CD14-positive monocyte (primary cell): ENCODE results near the gene CEBPZOS. TPM values are rescaled to one million over a fixed set of nuclear protein-coding genes. Genes with fewer than 3 reads are reported as not detected.
A peak's percentile ranks its signal among the peaks of the same experiment; 100 is the strongest.

Experiments used
- DNase-seq, 3 donors: peaks; one replicate each; pipeline ENCODE4 v3.0.0-alpha.2; 2011 to 2022
- H2AFZ ChIP-seq: 2 replicates; pipeline ENCODE4 v1.6.0; 2012; ENCODE audit warnings: mild to moderate bottlenecking, low read depth, low read length, inconsistent platforms; ENCODE audit not compliant: insufficient read depth, poor library complexity, severe bottlenecking
- H3K27ac ChIP-seq, 2 donors: 1 replicate in 1 of 2; 2 replicates in 1 of 2; pipeline ENCODE4 v1.5.1; 2012 to 2013; ENCODE audit warnings: low read length in 2 of 2, control low read depth in 1 of 2, inconsistent platforms in 1 of 2, low read depth in 1 of 2, mild to moderate bottlenecking in 1 of 2
- H3K27me3 ChIP-seq, 2 donors: one replicate each; pipeline versions ENCODE4 v1.6.0 to v1.6.1; 2011 to 2013; ENCODE audit warnings: low read length in 2 of 2; ENCODE audit not compliant: control insufficient read depth in 2 of 2, insufficient read depth in 2 of 2
- H3K36me3 ChIP-seq, 2 donors: replicated peaks in 1 of 2; 1 replicate in 1 of 2; 2 replicates in 1 of 2; pipeline versions ENCODE4 v1.5.1 to v1.6.1; 2012 to 2013; ENCODE audit warnings: low read length in 2 of 2, control low read depth in 1 of 2, inconsistent platforms in 1 of 2, mild to moderate bottlenecking in 1 of 2; ENCODE audit not compliant: insufficient read depth in 2 of 2, control insufficient read depth in 1 of 2
- H3K4me1 ChIP-seq, 2 donors: 1 replicate in 1 of 2; 2 replicates in 1 of 2; pipeline versions ENCODE4 v1.5.1 to v1.6.1; 2012 to 2013; ENCODE audit warnings: low read length in 2 of 2, control low read depth in 1 of 2, inconsistent platforms in 1 of 2, mild to moderate bottlenecking in 1 of 2, moderate library complexity in 1 of 2; ENCODE audit not compliant: insufficient read depth in 2 of 2, control insufficient read depth in 1 of 2
- H3K4me2 ChIP-seq: replicated peaks from 2 replicates; pipeline ENCODE3; 2012; ENCODE audit warnings: low read length, moderate library complexity, mild to moderate bottlenecking; ENCODE audit not compliant: poor library complexity, severe bottlenecking; ENCODE audit errors: extremely low read depth
- H3K4me3 ChIP-seq, 3 experiments: fragments of 200-600 bp in 1 of 3; sonication (generic) in 1 of 3; replicated peaks in 1 of 3; 1 replicate in 2 of 3; 2 replicates in 1 of 3; pipeline ENCODE4 v1.5.1; 2011 to 2013; ENCODE audit warnings: low read length in 3 of 3, mild to moderate bottlenecking in 3 of 3, control low read depth in 2 of 3, low read depth in 2 of 3, inconsistent platforms in 1 of 3, moderate library complexity in 1 of 3
- H3K79me2 ChIP-seq: 2 replicates; pipeline ENCODE4 v1.6.0; 2012; ENCODE audit warnings: mild to moderate bottlenecking, control low read depth, inconsistent platforms, low read length, moderate library complexity; ENCODE audit not compliant: insufficient read depth
- H3K9ac ChIP-seq: 2 replicates; pipeline ENCODE4 v1.6.0; 2017; ENCODE audit warnings: low read length, mild to moderate bottlenecking; ENCODE audit not compliant: insufficient read depth, poor library complexity, severe bottlenecking
- H3K9me3 ChIP-seq, 2 donors: replicated peaks in 1 of 2; 1 replicate in 1 of 2; 2 replicates in 1 of 2; pipeline versions ENCODE4 v1.5.1 to v1.6.1; 2012 to 2013; ENCODE audit warnings: low read length in 2 of 2, control low read depth in 1 of 2; ENCODE audit not compliant: control insufficient read depth in 1 of 2, insufficient read depth in 1 of 2
- H4K20me1 ChIP-seq: 2 replicates; pipeline ENCODE4 v1.6.0; 2012; ENCODE audit warnings: mild to moderate bottlenecking, low read length, control low read depth, moderate library complexity; ENCODE audit not compliant: insufficient read depth
- H3K27ac Mint-ChIP-seq, 7 donors: one replicate each; pipeline ENCODE4 v1.8.0; 2020; ENCODE audit warnings: mild to moderate bottlenecking in 7 of 7, mixed read lengths in 7 of 7, moderate library complexity in 6 of 7, inconsistent platforms in 2 of 7
- H3K27me3 Mint-ChIP-seq, 3 donors: one replicate each; pipeline ENCODE4 v1.8.0; 2021 to 2022; ENCODE audit warnings: low read depth in 3 of 3, mild to moderate bottlenecking in 3 of 3, mixed read lengths in 3 of 3, moderate library complexity in 3 of 3, inconsistent platforms in 1 of 3
- H3K36me3 Mint-ChIP-seq, 2 donors: one replicate each; pipeline ENCODE4 v1.8.0; 2020; ENCODE audit warnings: mixed read lengths in 2 of 2, inconsistent platforms in 1 of 2, mild to moderate bottlenecking in 1 of 2
- H3K4me1 Mint-ChIP-seq: one replicate; pipeline ENCODE4 v1.8.0; 2020; ENCODE audit warnings: mild to moderate bottlenecking, mixed read lengths
- H3K4me3 Mint-ChIP-seq, 2 donors: one replicate each; pipeline ENCODE4 v1.8.0; 2020; ENCODE audit warnings: mild to moderate bottlenecking in 2 of 2, mixed read lengths in 2 of 2, moderate library complexity in 1 of 2
- H3K9me3 Mint-ChIP-seq, 7 donors: one replicate each; pipeline ENCODE4 v1.8.0; 2020 to 2022; ENCODE audit warnings: mixed read lengths in 7 of 7, mild to moderate bottlenecking in 6 of 7, moderate library complexity in 6 of 7, inconsistent platforms in 2 of 7
- CTCF ChIP-seq: fragments of 200-600 bp; IDR thresholded peaks from one replicate; pipeline ENCODE4 v1.8.0; 2022; ENCODE audit warnings: antibody characterized with exemption, mild to moderate bottlenecking
- WGBS: methylation state at CpG from one replicate; pipeline ENCODE4 v1.1.5; 2013; ENCODE audit warnings: missing lambda C conversion rate; ENCODE audit not compliant: insufficient coverage; 5-methylcytosine and 5-hydroxymethylcytosine counted together
- intact Hi-C, 2 donors: fragments of 100-400 bp; cut with micrococcal nuclease; formaldehyde crosslinking; loops; one replicate each; pipeline versions ENCODE4 v1.15.0 to v1.15.1; 2023
- polyA minus RNA-seq: library from RNA; depleted of rRNA, polyadenylated mRNA; stranded (reverse); fragments of >200 nt; gene quantifications from 2 replicates; pipeline ENCODE4 v1.2.3, GENCODE V29; 2012
- polyA plus RNA-seq, 3 donors: library from polyadenylated mRNA; depleted of rRNA in 1 of 3; unstranded in 2 of 3; stranded (reverse) in 1 of 3; fragments of 300-500 nt in 2 of 3; fragments of >200 nt in 1 of 3; fragmentation: Illumina TruSeq in 2 of 3; gene quantifications; 1 replicate in 2 of 3; 2 replicates in 1 of 3; pipeline ENCODE4 v1.2.3, GENCODE V29; 2012 to 2021
- total RNA-seq, 12 experiments: library from RNA in 1 of 12; stranded (reverse) in 1 of 12; fragments of 120-200 nt in 1 of 12; gene quantifications; one replicate each; pipeline ENCODE4 v1.2.4 and lab custom pipeline; 2013 to 2026; ENCODE audit warnings: mixed read lengths in 6 of 12, inconsistent platforms in 1 of 12

Gene CEBPZOS
- total RNA-seq (2013) = 16.6 TPM
- polyA plus RNA-seq (10 to 100 TPM; 12.6 to 19.3 (median 18.2) TPM), polyA minus RNA-seq (4.0 and 7.3 TPM in 2 replicates), total RNA-seq (lab: John Stamatoyannopoulos, UW) (6.5 to 17.9 (median 10.8) reads per million in 11 experiments)

DNA sequence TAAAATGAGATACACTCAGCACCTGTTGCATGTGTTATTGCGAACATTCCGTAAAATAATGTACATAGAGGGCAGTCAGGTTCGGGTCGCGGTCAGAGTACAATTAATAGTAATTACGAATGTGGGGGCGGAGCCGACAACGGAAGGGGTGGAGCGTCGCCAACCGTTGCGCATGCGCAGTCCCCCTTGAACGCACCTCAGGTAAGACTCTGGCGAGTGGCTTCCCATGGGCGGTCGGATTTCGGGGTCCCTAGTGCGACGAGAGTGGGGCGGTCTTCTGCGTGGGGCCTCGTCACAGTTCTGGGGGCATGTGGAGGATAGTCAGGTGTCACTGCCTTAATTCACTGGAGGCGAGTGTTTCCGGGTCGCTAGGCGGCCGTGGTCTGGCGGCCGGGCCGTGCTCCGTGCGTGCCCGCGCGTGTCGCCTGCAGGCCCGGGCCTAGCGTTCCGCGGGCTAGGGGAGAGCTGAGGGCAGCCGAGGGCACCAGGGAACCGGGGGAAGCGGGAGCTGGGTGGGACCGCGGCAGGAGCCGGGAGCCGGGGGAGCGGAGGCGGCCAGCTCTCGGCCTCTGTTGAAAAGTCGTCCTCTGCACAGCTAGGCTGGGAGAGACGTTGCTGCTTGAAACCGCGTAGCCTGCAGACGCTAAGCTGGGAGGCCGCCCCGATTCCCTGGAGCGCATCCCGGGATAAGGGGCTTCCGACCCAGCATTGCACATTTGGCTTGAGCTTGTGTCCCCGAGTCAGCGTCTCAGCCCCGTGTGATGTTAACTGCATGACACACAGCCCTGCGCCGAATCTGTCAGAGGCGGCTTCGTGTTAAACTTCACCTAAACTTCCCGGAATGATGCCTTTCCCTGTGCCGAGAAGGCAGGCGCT is at the start of gene CEBPZOS:
CEBPZOS (plus strand) TSS at position 177 of the 876 bp plus-strand sequence. CDS start 3,209 bp downstream, outside the sequence.
- intact Hi-C loops = loop anchor here (5.0 kb wide), 1 partner anchor 36 kb away; the partner anchor contains the start of genes CEBPZ (in 2 of the 2) and NDUFAF7 (in 2 of the 2)
- no peak for TF ChIP-seq CTCF

GRCh38 chr2:37148325-37148724 is 48.0 kb upstream of the CEBPZOS start:
- H3K4me3 ChIP-seq = no peak overlapping the region
- Mint-ChIP-seq H3K27me3 (no peaks in the 10 kb centered on the region), H3K4me1 (peaks cover 8% of the 10 kb centered on the region), H3K9me3 (peaks cover 0 to 3% (median 0%) of the 10 kb centered on the region in 7 donors), H3K27ac (peak overlapping the region in 1 of 7 donors; percentile 21), H3K36me3 (peaks cover 50 to 72% of the 10 kb centered on the region in 2 donors), H3K4me3 (no peak overlapping the region)
- no peaks in the 10 kb centered on the region for H3K27me3 ChIP-seq
- intact Hi-C loops = no loop called here
- H3K4me2 ChIP-seq = no peak overlapping the region
- peaks cover 50 to 76% of the 10 kb centered on the region in 2 donors for H3K36me3 ChIP-seq
- H2AFZ ChIP-seq = no peak overlapping the region
- no peak overlapping the region for H3K27ac ChIP-seq
- H3K4me1 ChIP-seq = peaks cover 0 to 5% of the 10 kb centered on the region in 2 donors
- peaks cover 43% of the 10 kb centered on the region for H3K79me2 ChIP-seq
- TF ChIP-seq CTCF = no peak
- no peaks in the 10 kb centered on the region for H3K9me3 ChIP-seq
- peaks cover 52% of the 10 kb centered on the region for H4K20me1 ChIP-seq
- no peak for DNase-seq
- WGBS = 98% methylated on average over 5 of the region's 7 CpGs
- H3K9ac ChIP-seq = no peak overlapping the region

More for the DNA sequence above, at the start of gene CEBPZOS:
- DNase-seq = peak; percentile 76 to 81 (median 80)
- under 1% methylated on average over 68 of the region's 72 CpGs for WGBS
- Mint-ChIP-seq H3K36me3 (peaks cover 9 to 10% of the 10 kb centered on the region in 2 donors), H3K4me1 (peaks cover 11% of the 10 kb centered on the region), H3K27ac (peak within 1 kb of the TSS; percentile 90 to 100 (median 99)), H3K9me3 (peaks cover 0 to 4% (median 0%) of the 10 kb centered on the region in 7 donors), H3K4me3 (peak within 1 kb of the TSS; percentile 95 to 98), H3K27me3 (no peaks in the 10 kb centered on the region)
- Histone ChIP-seq H3K36me3 (peaks cover 8 to 19% of the 10 kb centered on the region in 2 donors), H3K4me2 (peak within 1 kb of the TSS; percentile 86), H3K79me2 (peaks cover 51% of the 10 kb centered on the region), H3K27ac (peak within 1 kb of the TSS; percentile 63 to 96), H3K27me3 (no peaks in the 10 kb centered on the region), H3K9me3 (no peaks in the 10 kb centered on the region), H4K20me1 (peaks cover 12% of the 10 kb centered on the region), H3K4me3 (peak within 1 kb of the TSS; percentile 78 to 94 (median 85)), H3K9ac (peak within 1 kb of the TSS; percentile 90), H3K4me1 (peaks cover 9 to 21% of the 10 kb centered on the region in 2 donors), H2AFZ (peak within 1 kb of the TSS; percentile 90)
